DMS53 treated with DMSO at 0.1 percent for 48 hours (cell line): ENCODE data around the gene ENTPD2.

Experiments
- DNase-seq: peaks from one replicate; lab custom pipeline; 2025; ENCODE audit not compliant: unreplicated experiment; lab: John Stamatoyannopoulos, UW

The ENTPD2 gene

GRCh38 chr9:137018761-137019559, 34.9 kb downstream of the ENTPD2 start:
- no peak for DNase-seq

GRCh38 chr9:137017791-137018497, 35.9 kb downstream of the ENTPD2 start:
- DNase-seq, result no peak

- no peak for DNase-seq
Observed at GRCh38 chr9:137017071-137017470, 36.8 kb downstream of the ENTPD2 start.

GRCh38 chr9:137016436-137016835, 37.4 kb downstream of the ENTPD2 start:
- DNase-seq, result no peak

- DNase-seq, result no peak
Observed at GRCh38 chr9:137015976-137016375, 37.9 kb downstream of the ENTPD2 start.

GRCh38 chr9:137015540-137015930, 38.3 kb downstream of the ENTPD2 start:
- no peak for DNase-seq

GRCh38 chr9:137014776-137015539, 38.9 kb downstream of the ENTPD2 start:
- no peak for DNase-seq

GRCh38 chr9:137014166-137014565, 39.7 kb downstream of the ENTPD2 start:
- no peak for DNase-seq

GRCh38 chr9:137013571-137013940, 40.3 kb downstream of the ENTPD2 start:
- DNase-seq, result no peak

GRCh38 chr9:137012694-137013570, 40.9 kb downstream of the ENTPD2 start:
- DNase-seq, result no peak

GRCh38 chr9:137011907-137012675, 41.8 kb downstream of the ENTPD2 start:
- no peak for DNase-seq

GRCh38 chr9:137011156-137011555, 42.7 kb downstream of the ENTPD2 start:
- no peak for DNase-seq

GRCh38 chr9:137009938-137010732, 43.7 kb downstream of the ENTPD2 start:
- no peak for DNase-seq

GRCh38 chr9:137009217-137009616, 44.6 kb downstream of the ENTPD2 start:
- DNase-seq, result no peak

- DNase-seq, result no peak
Observed at GRCh38 chr9:137008312-137008711, 45.5 kb downstream of the ENTPD2 start.

GRCh38 chr9:137007816-137008270, 46.0 kb downstream of the ENTPD2 start:
- DNase-seq, result no peak

GRCh38 chr9:137007108-137007815, 46.6 kb downstream of the ENTPD2 start:
- peak; percentile 18 for DNase-seq
